ENCODE data around the gene SH3RF2. TPM values are rescaled to one million over a fixed set of nuclear protein-coding genes. Genes with fewer than 3 reads are reported as not detected.

Gene SH3RF2
- total and polyA plus RNA-seq, 2 experiments from 2014 or later: 35.1 to 35.4 TPM

DNA sequence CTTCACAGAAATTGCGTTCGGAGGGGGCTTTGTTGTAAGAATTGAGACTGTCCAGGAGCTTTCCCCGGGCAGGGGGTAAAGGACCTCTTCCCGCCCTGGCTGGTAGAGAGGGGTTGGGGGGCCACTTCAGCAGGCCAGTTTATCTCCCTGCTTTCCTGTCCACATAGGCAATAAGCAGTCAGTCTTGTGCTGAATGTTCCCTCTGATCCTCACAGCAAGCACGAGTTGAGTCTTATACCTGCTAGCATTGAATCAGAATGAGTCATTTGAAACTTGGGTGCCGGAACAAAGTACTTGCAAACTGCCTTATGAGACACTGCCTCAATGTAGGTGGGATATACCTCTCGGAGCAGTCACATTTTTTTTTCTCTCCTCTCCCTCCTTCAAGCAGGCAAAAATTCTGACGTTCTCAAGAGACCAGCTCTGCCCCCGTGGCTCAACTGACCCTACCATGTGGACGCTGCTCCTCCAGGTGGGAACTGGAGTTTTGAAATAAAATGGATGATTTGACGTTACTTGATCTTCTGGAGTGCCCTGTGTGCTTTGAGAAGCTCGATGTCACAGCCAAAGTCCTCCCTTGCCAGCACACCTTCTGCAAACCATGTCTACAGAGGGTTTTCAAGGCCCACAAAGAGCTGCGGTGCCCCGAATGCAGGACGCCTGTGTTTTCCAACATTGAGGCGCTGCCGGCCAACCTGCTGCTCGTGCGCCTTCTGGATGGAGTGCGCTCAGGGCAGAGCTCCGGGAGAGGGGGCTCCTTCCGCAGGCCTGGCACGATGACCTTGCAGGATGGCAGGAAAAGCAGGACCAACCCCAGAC, 1.3 kb downstream of the SH3RF2 start:
- Histone ChIP-seq H4K20me1 (ENCODE audit: insufficient read depth, poor library complexity, severe bottlenecking) (no peaks in the 10 kb centered on the region), H3K4me1 (ENCODE audit: insufficient read depth) (peaks cover 10% of the 10 kb centered on the region), H3K9me2 (replicated peaks; ENCODE audit: insufficient read depth) (no peaks in the 10 kb centered on the region), H3K36me3 (replicated peaks; ENCODE audit: insufficient read depth, low read depth) (no peaks in the 10 kb centered on the region), H3K9me3 (ENCODE audit: low read depth) (no peaks in the 10 kb centered on the region), H3K4me2 (peak overlapping the region; percentile 75), H3K27ac (peak overlapping the region; percentile 85), H2AFZ (no peak overlapping the region), H3K27me3 (no peaks in the 10 kb centered on the region), H3K79me2 (peaks cover 47% of the 10 kb centered on the region), H3K4me3 (peak overlapping the region; percentile 27)
- 45% methylated on average over 23 of the region's 23 CpGs for WGBS (ENCODE audit: low lambda C conversion rate, missing lambda C conversion rate)
- TF ChIP-seq, protein P1, sequence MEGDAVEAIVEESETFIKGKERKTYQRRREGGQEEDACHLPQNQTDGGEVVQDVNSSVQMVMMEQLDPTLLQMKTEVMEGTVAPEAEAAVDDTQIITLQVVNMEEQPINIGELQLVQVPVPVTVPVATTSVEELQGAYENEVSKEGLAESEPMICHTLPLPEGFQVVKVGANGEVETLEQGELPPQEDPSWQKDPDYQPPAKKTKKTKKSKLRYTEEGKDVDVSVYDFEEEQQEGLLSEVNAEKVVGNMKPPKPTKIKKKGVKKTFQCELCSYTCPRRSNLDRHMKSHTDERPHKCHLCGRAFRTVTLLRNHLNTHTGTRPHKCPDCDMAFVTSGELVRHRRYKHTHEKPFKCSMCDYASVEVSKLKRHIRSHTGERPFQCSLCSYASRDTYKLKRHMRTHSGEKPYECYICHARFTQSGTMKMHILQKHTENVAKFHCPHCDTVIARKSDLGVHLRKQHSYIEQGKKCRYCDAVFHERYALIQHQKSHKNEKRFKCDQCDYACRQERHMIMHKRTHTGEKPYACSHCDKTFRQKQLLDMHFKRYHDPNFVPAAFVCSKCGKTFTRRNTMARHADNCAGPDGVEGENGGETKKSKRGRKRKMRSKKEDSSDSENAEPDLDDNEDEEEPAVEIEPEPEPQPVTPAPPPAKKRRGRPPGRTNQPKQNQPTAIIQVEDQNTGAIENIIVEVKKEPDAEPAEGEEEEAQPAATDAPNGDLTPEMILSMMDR (IDR thresholded peaks at IDR 0.05; ENCODE audit: poor library complexity): no peak
- no peak for TF ChIP-seq EZH2 (IDR thresholded peaks at IDR 0.05; ENCODE audit: borderline replicate concordance)
- no peak for TF ChIP-seq EZH2phosphoT487 (IDR thresholded peaks at IDR 0.05; ENCODE audit: low read depth, severe bottlenecking, unreplicated experiment)
- peak; percentile 76 for DNase-seq (ENCODE audit: low spot score)

DNA sequence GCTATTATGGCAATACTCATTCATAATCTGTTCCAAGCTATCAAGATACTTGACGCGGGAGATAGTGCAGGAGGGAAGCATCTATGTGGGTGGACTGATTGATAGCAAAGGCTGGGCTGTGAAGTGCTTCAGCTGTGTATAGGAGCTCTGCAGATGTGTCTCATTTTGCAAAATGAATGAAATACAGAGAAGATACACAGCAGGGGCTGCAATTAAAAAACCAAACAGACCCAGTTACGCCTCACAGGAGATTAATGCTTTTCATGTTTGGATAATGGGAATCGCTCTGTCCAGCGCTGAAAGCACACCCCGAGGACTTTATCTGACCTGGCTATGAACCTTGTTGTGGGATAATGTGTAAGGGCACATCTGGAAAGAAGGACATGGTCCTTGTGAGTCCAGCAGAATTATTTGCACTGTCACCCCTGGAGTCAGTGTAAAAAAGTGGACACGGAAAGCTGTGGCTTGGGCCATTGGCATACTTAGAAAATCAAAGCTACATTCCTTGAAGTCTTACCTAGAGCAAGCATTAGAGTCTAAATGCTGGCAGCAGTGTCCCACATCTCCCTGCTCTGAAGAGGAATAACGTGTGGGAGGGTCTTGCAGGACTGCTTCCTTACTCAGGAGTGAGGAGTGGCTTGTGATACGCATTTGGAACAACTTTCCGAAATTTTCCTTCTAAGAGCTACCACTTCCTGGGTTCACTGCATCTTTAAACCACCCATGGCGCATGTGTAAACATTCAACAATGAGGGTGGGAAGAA, 2.6 kb downstream of the SH3RF2 start:
- H2AFZ ChIP-seq: no peak overlapping the region
- peaks cover 18% of the 10 kb centered on the region for H3K4me1 ChIP-seq (ENCODE audit: insufficient read depth)
- TF ChIP-seq, protein P1 (IDR thresholded peaks at IDR 0.05; ENCODE audit: poor library complexity): no peak
- TF ChIP-seq EZH2 (IDR thresholded peaks at IDR 0.05; ENCODE audit: borderline replicate concordance): no peak
- TF ChIP-seq EZH2phosphoT487 (IDR thresholded peaks at IDR 0.05; ENCODE audit: low read depth, severe bottlenecking, unreplicated experiment): no peak
- H3K27ac ChIP-seq: peak overlapping the region; percentile 85
- peak overlapping the region; percentile 75 for H3K4me2 ChIP-seq
- H3K4me3 ChIP-seq: peak overlapping the region; percentile 27
- H3K27me3 ChIP-seq: no peaks in the 10 kb centered on the region
- no peak for DNase-seq (ENCODE audit: low spot score)
- no peaks in the 10 kb centered on the region for H4K20me1 ChIP-seq (ENCODE audit: insufficient read depth, poor library complexity, severe bottlenecking)
- no peaks in the 10 kb centered on the region for H3K9me2 ChIP-seq (replicated peaks; ENCODE audit: insufficient read depth)
- 18% methylated on average over 11 of the region's 11 CpGs for WGBS (ENCODE audit: low lambda C conversion rate, missing lambda C conversion rate)
- H3K79me2 ChIP-seq: peaks cover 60% of the 10 kb centered on the region
- H3K9me3 ChIP-seq (ENCODE audit: low read depth): no peaks in the 10 kb centered on the region
- H3K36me3 ChIP-seq (replicated peaks; ENCODE audit: insufficient read depth, low read depth): no peaks in the 10 kb centered on the region

DNA sequence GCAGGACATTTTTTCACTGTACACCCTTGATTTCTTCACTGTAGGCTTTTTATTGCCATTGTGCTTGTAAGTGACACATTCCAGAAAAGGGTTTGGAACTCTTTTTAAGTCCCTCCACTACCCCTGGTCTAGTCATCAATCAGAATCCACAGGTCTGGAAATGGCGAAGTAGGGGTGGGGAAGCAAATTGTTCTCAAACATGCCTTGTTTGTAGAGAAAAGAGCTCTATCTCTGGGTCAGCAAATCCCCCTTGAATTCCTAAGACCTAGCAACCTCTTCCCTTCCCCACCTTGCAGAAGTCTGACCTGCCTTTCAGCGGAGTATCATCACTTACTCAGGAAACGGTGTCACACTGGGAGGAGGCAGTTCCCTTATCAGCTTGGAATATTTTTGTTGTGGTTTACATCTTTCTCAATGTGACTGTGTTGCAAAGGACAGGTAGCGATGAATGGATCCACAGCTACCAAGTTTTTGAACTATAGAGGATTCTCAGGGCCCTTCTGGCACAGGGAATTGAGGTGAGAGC, 3.2 kb downstream of the SH3RF2 start:
- H3K27me3 ChIP-seq: no peaks in the 10 kb centered on the region
- H4K20me1 ChIP-seq (ENCODE audit: insufficient read depth, poor library complexity, severe bottlenecking): no peaks in the 10 kb centered on the region
- peak overlapping the region; percentile 75 for H3K4me2 ChIP-seq
- 49% methylated on average over 4 of the region's 4 CpGs for WGBS (ENCODE audit: low lambda C conversion rate, missing lambda C conversion rate)
- peaks cover 20% of the 10 kb centered on the region for H3K4me1 ChIP-seq (ENCODE audit: insufficient read depth)
- peak overlapping the region; percentile 27 for H3K4me3 ChIP-seq
- H3K36me3 ChIP-seq (replicated peaks; ENCODE audit: insufficient read depth, low read depth): no peaks in the 10 kb centered on the region
- H3K9me2 ChIP-seq (replicated peaks; ENCODE audit: insufficient read depth): no peaks in the 10 kb centered on the region
- peaks cover 62% of the 10 kb centered on the region for H3K79me2 ChIP-seq
- DNase-seq (ENCODE audit: low spot score): no peak
- no peak overlapping the region for H2AFZ ChIP-seq
- peak overlapping the region; percentile 85 for H3K27ac ChIP-seq
- TF ChIP-seq EZH2 (IDR thresholded peaks at IDR 0.05; ENCODE audit: borderline replicate concordance) (no peak), EZH2phosphoT487 (IDR thresholded peaks at IDR 0.05; ENCODE audit: low read depth, severe bottlenecking, unreplicated experiment) (no peak)
- TF ChIP-seq, protein P1 (IDR thresholded peaks at IDR 0.05; ENCODE audit: poor library complexity): no peak
- H3K9me3 ChIP-seq (ENCODE audit: low read depth): no peaks in the 10 kb centered on the region
